GM12864 (cell line): Measurements from ENCODE around the gene NBAS.

Experiments
- DNase-seq: peaks from one replicate; pipeline ENCODE4 v3.0.0-alpha.2; 2011; ENCODE audit warnings: low read depth
- H3K4me3 ChIP-seq: 2 replicates; pipeline ENCODE4 v1.5.1; 2011; ENCODE audit warnings: mild to moderate bottlenecking, low read depth, low read length, control low read depth
- CTCF ChIP-seq: IDR thresholded peaks from 2 replicates; pipeline ENCODE4 v1.5.1; 2011; ENCODE audit warnings: low read depth, mild to moderate bottlenecking, moderate library complexity, low read length, control low read depth, inconsistent platforms; ENCODE audit errors: missing control alignments

NBAS gene

GRCh38 chr2:15284614-15285013 lies 276.5 kb downstream of the NBAS start:
- no peak for TF ChIP-seq CTCF
- no peak for DNase-seq
- H3K4me3 ChIP-seq, result no peak overlapping the region

GRCh38 chr2:15281681-15282080 lies 279.5 kb downstream of the NBAS start:
- no peak overlapping the region for H3K4me3 ChIP-seq
- TF ChIP-seq CTCF, result no peak
- no peak for DNase-seq

- no peak for DNase-seq
- TF ChIP-seq CTCF, result no peak
- no peak overlapping the region for H3K4me3 ChIP-seq
Measured at GRCh38 chr2:15279201-15279876, 281.8 kb downstream of the NBAS start.

GRCh38 chr2:15278296-15278695 lies 282.8 kb downstream of the NBAS start:
- no peak for TF ChIP-seq CTCF
- no peak overlapping the region for H3K4me3 ChIP-seq
- DNase-seq, result no peak

- no peak for TF ChIP-seq CTCF
- H3K4me3 ChIP-seq, result no peak overlapping the region
- DNase-seq, result no peak
Measured at GRCh38 chr2:15275346-15275745, 285.8 kb downstream of the NBAS start.

GRCh38 chr2:15273452-15273851 lies 287.7 kb downstream of the NBAS start:
- DNase-seq, result no peak
- no peak for TF ChIP-seq CTCF
- H3K4me3 ChIP-seq, result no peak overlapping the region

- TF ChIP-seq CTCF, result no peak
- no peak overlapping the region for H3K4me3 ChIP-seq
- no peak for DNase-seq
Measured at GRCh38 chr2:15272942-15273341, 288.2 kb downstream of the NBAS start.
